Right atrium auricular region (tissue), 2 donors: ENCODE results near the gene SYNE4. TPM values are rescaled to one million over a fixed set of nuclear protein-coding genes. Genes with fewer than 3 reads are reported as not detected.

ENCODE experiments used
- DNase-seq: peaks from one replicate; pipeline ENCODE4 v3.0.0-alpha.2; 2019; ENCODE audit warnings: low spot score
- H3K27ac ChIP-seq, 2 donors: fragments of 200-600 bp; sonication (generic); 1 replicate in 1 of 2; 2 replicates in 1 of 2; pipeline ENCODE4 v1.5.1; 2016 to 2019
- H3K27me3 ChIP-seq, 2 donors: fragments of 200-600 bp; sonication (generic); one replicate each; pipeline versions ENCODE4 v1.5.1 to v1.6.0; 2017 to 2019
- H3K36me3 ChIP-seq: fragments of 200-600 bp; sonication (generic); one replicate; pipeline ENCODE4 v1.5.1; 2016
- H3K4me1 ChIP-seq, 2 donors: fragments of 200-600 bp; sonication (generic); one replicate each; pipeline versions ENCODE4 v1.5.1 to v1.6.0; 2017 to 2019
- H3K4me3 ChIP-seq, 2 donors: fragments of 200-600 bp; sonication (generic); 1 replicate in 1 of 2; 2 replicates in 1 of 2; pipeline ENCODE4 v1.5.1; 2017 to 2019; ENCODE audit warnings: mild to moderate bottlenecking in 1 of 2, moderate library complexity in 1 of 2
- H3K9me3 ChIP-seq, 2 donors: fragments of 200-600 bp; sonication (generic); one replicate each; pipeline ENCODE4 v1.5.1; 2019
- total RNA-seq, 2 donors: library from RNA; depleted of rRNA; stranded (reverse); fragments of >200 nt; gene quantifications; one replicate each; pipeline ENCODE4 v1.1.0, GENCODE V29; 2016
- TF ChIP-seq, protein P1 (sequence below), 2 donors: fragments of 200-600 bp; sonication (generic); IDR thresholded peaks; one replicate each; pipeline ENCODE4 v1.5.1; 2019; ENCODE audit warnings: antibody characterized with exemption in 2 of 2

SYNE4 gene, protein sequence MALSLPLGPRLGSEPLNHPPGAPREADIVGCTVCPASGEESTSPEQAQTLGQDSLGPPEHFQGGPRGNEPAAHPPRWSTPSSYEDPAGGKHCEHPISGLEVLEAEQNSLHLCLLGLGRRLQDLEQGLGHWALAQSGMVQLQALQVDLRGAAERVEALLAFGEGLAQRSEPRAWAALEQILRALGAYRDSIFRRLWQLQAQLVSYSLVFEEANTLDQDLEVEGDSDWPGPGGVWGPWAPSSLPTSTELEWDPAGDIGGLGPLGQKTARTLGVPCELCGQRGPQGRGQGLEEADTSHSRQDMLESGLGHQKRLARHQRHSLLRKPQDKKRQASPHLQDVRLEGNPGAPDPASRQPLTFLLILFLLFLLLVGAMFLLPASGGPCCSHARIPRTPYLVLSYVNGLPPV
- total RNA-seq = not detected

DNA sequence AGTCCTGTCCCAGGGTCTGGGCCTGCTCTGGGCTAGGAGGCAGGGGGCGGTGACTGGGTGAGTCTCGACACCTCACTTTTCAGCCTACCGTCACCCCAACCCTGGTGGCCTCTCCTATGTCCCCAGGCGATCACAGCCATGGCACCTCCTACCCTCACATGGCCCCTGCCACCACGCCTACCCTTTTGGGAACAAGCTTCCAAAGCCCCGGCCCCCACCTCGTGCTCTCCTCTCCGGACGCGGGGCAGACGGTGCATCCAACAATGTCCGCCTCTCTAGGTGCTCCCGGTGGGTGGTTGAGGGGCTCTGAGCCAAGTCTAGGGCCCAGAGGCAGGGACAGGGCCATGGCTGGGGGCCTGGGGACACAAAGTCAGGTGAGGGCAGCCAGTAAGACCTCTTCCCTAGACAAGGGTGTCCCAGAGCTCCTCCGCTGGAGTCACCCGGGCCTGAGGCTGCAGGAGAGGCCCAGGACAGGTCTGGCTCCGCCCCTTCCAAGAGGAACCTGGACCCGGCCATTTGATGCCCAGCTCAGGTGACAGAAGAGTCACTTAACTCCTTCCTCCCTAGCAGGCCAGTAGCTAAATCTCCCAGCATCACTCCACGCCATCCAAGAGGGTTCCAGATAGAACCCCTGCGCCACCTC, at the start of gene SYNE4:
Gene SYNE4, minus strand, starts transcription at position 478 of the 643 bp plus-strand sequence. Its CDS starts 132 bp downstream, at position 346.
- Histone ChIP-seq H3K4me3 (peak within 1 kb of the TSS; percentile 34 to 52), H3K27ac (peak within 1 kb of the TSS in 1 of 2 donors; percentile 54), H3K27me3 (no peaks in the 10 kb centered on the region), H3K36me3 (no peaks in the 10 kb centered on the region), H3K4me1 (peaks cover 0 to 22% of the 10 kb centered on the region in 2 donors), H3K9me3 (no peaks in the 10 kb centered on the region)
- TF ChIP-seq, protein P1, sequence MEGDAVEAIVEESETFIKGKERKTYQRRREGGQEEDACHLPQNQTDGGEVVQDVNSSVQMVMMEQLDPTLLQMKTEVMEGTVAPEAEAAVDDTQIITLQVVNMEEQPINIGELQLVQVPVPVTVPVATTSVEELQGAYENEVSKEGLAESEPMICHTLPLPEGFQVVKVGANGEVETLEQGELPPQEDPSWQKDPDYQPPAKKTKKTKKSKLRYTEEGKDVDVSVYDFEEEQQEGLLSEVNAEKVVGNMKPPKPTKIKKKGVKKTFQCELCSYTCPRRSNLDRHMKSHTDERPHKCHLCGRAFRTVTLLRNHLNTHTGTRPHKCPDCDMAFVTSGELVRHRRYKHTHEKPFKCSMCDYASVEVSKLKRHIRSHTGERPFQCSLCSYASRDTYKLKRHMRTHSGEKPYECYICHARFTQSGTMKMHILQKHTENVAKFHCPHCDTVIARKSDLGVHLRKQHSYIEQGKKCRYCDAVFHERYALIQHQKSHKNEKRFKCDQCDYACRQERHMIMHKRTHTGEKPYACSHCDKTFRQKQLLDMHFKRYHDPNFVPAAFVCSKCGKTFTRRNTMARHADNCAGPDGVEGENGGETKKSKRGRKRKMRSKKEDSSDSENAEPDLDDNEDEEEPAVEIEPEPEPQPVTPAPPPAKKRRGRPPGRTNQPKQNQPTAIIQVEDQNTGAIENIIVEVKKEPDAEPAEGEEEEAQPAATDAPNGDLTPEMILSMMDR (IDR thresholded peaks at IDR 0.05) = no peak
- no peak for DNase-seq

DNA sequence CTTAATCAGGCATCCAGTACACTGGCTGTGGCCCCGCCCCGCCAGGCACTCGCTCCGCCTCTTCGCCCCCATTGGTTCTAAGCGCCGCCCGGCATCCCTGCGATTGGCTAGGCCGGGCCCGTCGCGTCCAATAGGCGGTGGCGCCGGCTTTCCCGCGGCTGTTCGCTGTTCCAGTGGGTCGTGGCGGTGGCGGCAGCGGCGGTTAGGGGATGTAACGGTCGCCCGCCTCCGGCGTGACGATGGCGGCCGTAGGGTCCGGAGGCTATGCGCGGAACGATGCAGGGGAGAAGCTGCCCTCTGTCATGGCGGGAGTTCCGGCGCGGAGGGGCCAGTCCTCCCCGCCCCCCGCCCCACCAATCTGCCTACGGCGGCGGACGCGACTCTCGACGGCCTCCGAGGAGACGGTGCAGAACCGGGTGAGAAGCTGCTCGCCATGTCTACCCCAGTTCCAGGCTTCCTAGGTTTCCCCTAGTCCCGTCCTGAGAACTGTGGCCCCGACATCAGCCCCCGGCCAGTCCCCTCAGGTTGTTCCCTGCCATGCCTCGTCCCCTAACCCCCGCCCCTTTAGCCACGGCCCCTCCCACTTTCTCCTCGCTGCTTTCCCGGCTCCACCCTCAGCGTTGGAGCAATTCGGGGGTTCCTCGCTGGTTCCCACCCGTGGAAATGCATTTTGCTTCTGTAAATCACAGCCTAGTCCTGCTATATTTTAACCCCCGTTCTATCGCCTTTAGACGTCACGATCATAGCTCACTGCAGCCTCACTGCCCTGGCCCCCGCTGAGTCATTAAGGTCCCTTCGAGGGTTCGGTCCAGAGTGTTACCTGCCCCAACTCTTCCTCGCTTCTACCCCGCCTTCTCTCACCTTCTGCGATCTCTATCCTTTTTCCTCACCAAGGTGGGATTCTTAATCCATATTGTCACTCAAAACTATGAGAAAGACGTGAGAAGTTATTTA, 46.4 kb upstream of the SYNE4 start, which contains the start of gene WDR62:
Gene WDR62, plus strand, starts transcription at position 165 of the 954 bp plus-strand sequence. Its CDS starts 75 bp downstream, at position 240.
- Histone ChIP-seq H3K27me3 (no peaks in the 10 kb centered on the region), H3K36me3 (no peaks in the 10 kb centered on the region)

DNA sequence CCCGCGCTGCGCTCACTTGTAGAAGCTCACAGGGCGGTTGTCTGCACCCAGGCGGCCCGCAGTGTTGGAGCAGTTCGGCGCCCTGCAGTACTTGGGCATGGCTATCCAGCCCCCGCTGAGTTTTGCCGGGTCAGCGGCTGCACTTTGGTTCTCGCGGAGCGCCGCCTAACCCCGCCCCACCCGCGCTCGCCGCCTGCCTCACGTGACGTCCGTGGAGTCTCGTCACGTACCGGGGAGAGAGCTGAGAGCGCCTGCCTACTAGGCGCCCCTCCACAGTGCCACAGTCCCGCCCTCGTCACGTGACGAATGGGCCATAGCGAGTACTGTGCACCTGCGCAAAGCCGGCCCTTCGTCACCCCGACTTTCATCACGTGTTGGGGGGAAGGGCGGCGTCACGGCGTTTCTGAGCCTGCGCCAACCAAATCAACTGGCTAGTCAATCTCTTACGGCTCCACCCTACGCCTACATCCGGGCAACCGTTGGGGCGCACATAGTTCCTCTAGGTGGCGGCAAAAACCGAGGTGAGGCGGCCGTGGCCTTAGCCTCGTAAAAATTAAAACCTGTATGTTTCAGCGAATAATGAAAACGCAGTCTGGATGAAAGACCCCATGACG, 45.6 kb upstream of the SYNE4 start, which contains the start of gene THAP8:
Gene THAP8, minus strand, starts transcription at position 167 of the 614 bp plus-strand sequence. Its CDS starts 68 bp downstream, at position 99.
- TF ChIP-seq, protein P1 (IDR thresholded peaks at IDR 0.05) = peak; percentile 27 to 61

More for the DNA sequence above, 46.4 kb upstream of the SYNE4 start, which contains the start of gene WDR62:
- peaks cover 0 to 10% of the 10 kb centered on the region in 2 donors for H3K4me1 ChIP-seq
- DNase-seq = peak; percentile 95
- H3K4me3 ChIP-seq = peak within 1 kb of the TSS; percentile 49 to 70
- TF ChIP-seq, protein P1 (IDR thresholded peaks at IDR 0.05) = no peak
- peak within 1 kb of the TSS; percentile 93 to 96 for H3K27ac ChIP-seq
- no peaks in the 10 kb centered on the region for H3K9me3 ChIP-seq

DNA sequence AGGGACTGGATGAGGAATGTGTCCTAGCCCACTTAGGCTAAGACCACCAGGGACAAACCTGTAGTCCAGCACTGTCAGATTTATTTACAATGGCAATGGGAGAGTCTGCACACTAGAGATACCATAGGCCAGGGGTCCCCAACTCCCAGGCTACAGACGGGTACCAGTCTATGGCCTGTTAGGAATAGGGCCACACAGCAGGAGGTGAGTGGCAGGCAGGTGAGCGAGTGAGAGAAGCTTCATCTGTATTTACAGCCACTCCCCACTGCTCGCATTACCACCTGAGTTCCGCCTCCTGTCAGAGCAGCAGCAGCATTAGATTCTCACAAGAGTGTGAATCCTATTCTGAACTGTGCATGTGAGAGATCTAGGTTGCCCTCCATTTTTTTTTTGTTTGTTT, 43.0 kb upstream of the SYNE4 start:
- no peaks in the 10 kb centered on the region for H3K27me3 ChIP-seq
- H3K4me1 ChIP-seq = peaks cover 0 to 10% of the 10 kb centered on the region in 2 donors
- H3K9me3 ChIP-seq = no peaks in the 10 kb centered on the region
- TF ChIP-seq, protein P1 (IDR thresholded peaks at IDR 0.05) = no peak
- H3K27ac ChIP-seq = no peak overlapping the region
- H3K36me3 ChIP-seq = no peaks in the 10 kb centered on the region
- H3K4me3 ChIP-seq = no peak overlapping the region
- no peak for DNase-seq

More for the DNA sequence above, 45.6 kb upstream of the SYNE4 start, which contains the start of gene THAP8:
- Histone ChIP-seq H3K27ac (peak within 1 kb of the TSS; percentile 93 to 96), H3K4me3 (peak within 1 kb of the TSS; percentile 49 to 70), H3K4me1 (peaks cover 0 to 10% of the 10 kb centered on the region in 2 donors), H3K9me3 (no peaks in the 10 kb centered on the region), H3K36me3 (no peaks in the 10 kb centered on the region), H3K27me3 (no peaks in the 10 kb centered on the region)
- DNase-seq = peak; percentile 100

DNA sequence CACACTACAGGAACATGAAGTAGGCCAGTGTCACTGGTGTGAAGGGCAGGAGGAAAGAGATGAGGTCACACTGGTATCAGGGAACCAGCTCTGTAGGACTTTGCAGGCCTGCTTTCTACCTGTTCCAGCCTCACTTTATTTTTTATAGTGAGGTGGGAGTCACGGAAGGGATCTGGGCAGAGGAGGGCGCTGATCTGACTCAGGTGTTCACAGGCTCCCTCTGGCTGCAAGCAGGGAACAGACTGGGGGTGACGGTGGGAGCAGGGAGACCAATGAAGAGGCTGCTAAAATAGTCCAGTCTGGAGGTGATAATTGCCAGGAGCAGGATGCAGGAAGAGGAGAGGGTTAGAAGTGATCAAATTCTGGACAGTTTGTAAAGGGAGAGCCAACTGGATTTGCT, 42.6 kb upstream of the SYNE4 start:
- Histone ChIP-seq H3K36me3 (no peaks in the 10 kb centered on the region), H3K27me3 (no peaks in the 10 kb centered on the region), H3K4me3 (no peak overlapping the region), H3K4me1 (peaks cover 0 to 10% of the 10 kb centered on the region in 2 donors), H3K9me3 (no peaks in the 10 kb centered on the region), H3K27ac (no peak overlapping the region)
- DNase-seq = no peak
- TF ChIP-seq, protein P1 (IDR thresholded peaks at IDR 0.05) = peak in 1 of 2 donors; percentile 45
